GM18867 (cell line): ENCODE results near the gene EFNA2.

ENCODE experiments used
- ATAC-seq: cut with Tn5 transposase; IDR thresholded peaks from one replicate; pipeline ENCODE4 v1.9.1; 2021; ENCODE audit warnings: mild to moderate bottlenecking, moderate library complexity; ENCODE audit not compliant: unreplicated experiment

Gene EFNA2

DNA sequence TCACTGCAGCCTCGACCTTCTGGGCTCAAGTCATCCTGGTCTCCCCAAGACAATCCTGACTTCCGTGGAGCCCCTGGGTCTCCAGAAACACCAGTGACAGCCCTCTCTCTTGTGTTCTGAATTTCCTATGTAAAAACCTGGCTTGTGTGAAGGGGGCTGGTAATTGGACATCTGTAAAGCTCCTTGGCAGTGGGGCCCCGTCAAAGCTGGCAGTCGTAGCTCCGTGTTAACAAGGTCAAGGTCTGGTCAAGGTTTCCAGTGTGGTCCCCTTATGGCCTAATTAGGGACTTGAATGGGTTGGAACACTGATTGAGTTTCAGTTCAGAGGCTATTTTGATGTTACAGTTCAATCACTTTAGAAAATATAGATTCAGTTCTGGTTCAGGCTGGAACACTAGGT, 65.2 kb downstream of the EFNA2 start:
- ATAC-seq = no peak
